ENCODE results near the gene TSPAN2. TPM values are rescaled to one million over a fixed set of nuclear protein-coding genes. Genes with fewer than 3 reads are reported as not detected.

Gene TSPAN2
- total and polyA plus RNA-seq, 7 experiments from 2014 or later: 0.30 to 12.0 (median 4.3) TPM; not detected in 1

DNA sequence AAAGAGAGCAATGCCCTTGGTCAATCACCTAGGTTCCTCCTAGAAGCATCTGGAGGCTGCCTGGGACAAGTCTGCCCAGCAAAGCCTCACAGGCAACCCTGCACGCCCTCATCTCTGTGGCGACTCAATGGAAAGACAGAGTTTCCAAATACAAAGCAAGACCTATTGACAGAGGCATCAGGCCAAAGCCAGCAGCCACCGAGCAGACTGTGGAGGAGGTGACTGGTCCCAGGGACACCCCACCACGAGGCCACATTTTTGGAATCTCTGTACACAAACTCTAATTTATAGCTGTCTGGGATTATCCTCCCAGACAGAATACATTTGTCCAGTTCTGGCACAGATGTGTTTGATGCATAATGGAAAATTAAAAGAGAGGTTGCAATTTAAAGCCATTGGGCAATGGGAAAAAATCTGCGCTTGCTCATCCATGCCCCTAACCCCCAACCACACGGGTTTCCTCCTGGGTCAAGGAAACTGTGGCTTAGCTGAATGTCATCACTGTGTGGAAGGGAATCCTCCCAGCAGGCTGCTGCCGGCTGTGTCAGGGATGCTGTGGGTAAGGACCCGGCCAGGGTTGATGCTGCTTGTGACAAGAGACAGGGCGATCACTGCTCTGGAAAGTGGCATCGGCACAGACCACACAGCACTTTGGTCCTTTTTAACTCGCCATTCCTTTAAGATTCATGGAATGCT lies 14.3 kb downstream of the TSPAN2 start:
- Histone ChIP-seq H3K4me3 (ENCODE audit: low read length) (no peak overlapping the region), H3K4me1 (ENCODE audit: control insufficient read depth in 2 of 2, insufficient read depth in 2 of 2, low read length in 2 of 2) (peaks cover 0 to 5% of the 10 kb centered on the region in 2 donors), H3K36me3 (ENCODE audit: control insufficient read depth in 2 of 3, insufficient read depth in 3 of 3, low read length in 3 of 3) (no peaks in the 10 kb centered on the region), H3K27ac (ENCODE audit: low read depth, low read length) (no peak overlapping the region), H3K9me3 (ENCODE audit: control insufficient read depth in 2 of 3, low read length in 3 of 3) (no peaks in the 10 kb centered on the region), H3K27me3 (ENCODE audit: control insufficient read depth in 2 of 2, insufficient read depth in 2 of 2, low read length in 2 of 2) (no peaks in the 10 kb centered on the region)
- Mint-ChIP-seq H3K27ac (peak overlapping the region in 1 of 9 donors; percentile 15), H3K36me3 (peaks cover 0 to 3% (median 0%) of the 10 kb centered on the region in 5 donors), H3K27me3 (peaks cover 0 to 21% (median 0%) of the 10 kb centered on the region in 5 donors), H3K9me3 (no peaks in the 10 kb centered on the region), H3K4me1 (peaks cover 22 to 39% (median 29%) of the 10 kb centered on the region in 7 donors), H3K4me3 (no peak overlapping the region)
- ATAC-seq (no peak), DNase-seq (no peak)
- intact Hi-C loops (cut with micrococcal nuclease): no loop called here
- ChIA-PET CTCF (no interaction called here), POLR2A (no interaction called here)

DNA sequence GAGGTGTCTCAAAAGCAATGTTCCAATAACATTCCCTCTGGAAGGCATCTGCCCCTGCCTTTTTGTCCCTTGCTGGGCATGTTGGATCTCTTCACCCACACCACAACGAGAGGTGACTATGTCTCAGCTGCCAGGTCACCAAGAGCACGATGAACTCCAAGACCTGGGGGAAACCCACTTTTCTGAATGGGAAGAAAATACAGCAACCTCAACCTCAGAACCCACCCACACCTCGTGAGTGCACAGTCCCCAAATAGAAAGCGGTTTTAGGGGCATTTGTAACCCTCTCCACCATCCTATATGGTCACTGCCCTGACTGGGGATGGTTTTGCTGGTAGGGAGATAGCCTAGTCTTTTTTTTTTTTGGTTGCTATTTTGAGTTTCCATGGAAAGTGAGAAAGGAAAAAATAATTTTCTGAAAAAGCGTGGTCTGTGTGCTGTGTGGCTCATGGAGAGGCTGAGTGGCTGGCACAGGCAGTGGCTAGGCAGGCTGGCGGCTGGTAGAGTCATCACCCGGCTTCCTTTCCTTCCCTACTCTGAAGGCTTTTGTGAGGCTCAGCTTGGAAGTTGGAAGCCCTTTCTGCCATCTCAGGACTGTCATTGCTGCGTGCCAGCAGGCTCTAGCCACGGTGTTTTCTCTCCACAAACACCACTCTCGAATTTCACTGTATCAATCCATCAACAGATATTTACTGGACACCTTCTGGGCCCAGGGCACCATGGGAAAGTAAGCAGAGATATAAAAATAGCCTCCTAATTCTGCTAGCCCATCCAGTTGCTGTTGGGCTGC lies 15.8 kb downstream of the TSPAN2 start:
- Mint-ChIP-seq H3K27ac (peak overlapping the region in 2 of 9 donors; percentile 8 to 72), H3K27me3 (peaks cover 0 to 18% (median 0%) of the 10 kb centered on the region in 5 donors), H3K9me3 (no peaks in the 10 kb centered on the region), H3K4me1 (peaks cover 26 to 54% (median 41%) of the 10 kb centered on the region in 7 donors), H3K36me3 (peaks cover 0 to 3% (median 0%) of the 10 kb centered on the region in 5 donors), H3K4me3 (no peak overlapping the region)
- DNase-seq: no peak
- Histone ChIP-seq H3K27ac (ENCODE audit: low read depth, low read length) (no peak overlapping the region), H3K9me3 (ENCODE audit: control insufficient read depth in 2 of 3, low read length in 3 of 3) (no peaks in the 10 kb centered on the region), H3K27me3 (ENCODE audit: control insufficient read depth in 2 of 2, insufficient read depth in 2 of 2, low read length in 2 of 2) (no peaks in the 10 kb centered on the region), H3K4me1 (ENCODE audit: control insufficient read depth in 2 of 2, insufficient read depth in 2 of 2, low read length in 2 of 2) (peaks cover 0 to 10% of the 10 kb centered on the region in 2 donors), H3K4me3 (ENCODE audit: low read length) (no peak overlapping the region), H3K36me3 (ENCODE audit: control insufficient read depth in 2 of 3, insufficient read depth in 3 of 3, low read length in 3 of 3) (no peaks in the 10 kb centered on the region)
- POLR2A ChIA-PET: interaction anchor here (0.5 kb wide), 1 partner anchor 8 kb away, joined by 3 read pairs; no protein-coding TSS in a partner anchor
- CTCF ChIA-PET: no interaction called here
- intact Hi-C loops (cut with micrococcal nuclease): no loop called here
- no peak for ATAC-seq

DNA sequence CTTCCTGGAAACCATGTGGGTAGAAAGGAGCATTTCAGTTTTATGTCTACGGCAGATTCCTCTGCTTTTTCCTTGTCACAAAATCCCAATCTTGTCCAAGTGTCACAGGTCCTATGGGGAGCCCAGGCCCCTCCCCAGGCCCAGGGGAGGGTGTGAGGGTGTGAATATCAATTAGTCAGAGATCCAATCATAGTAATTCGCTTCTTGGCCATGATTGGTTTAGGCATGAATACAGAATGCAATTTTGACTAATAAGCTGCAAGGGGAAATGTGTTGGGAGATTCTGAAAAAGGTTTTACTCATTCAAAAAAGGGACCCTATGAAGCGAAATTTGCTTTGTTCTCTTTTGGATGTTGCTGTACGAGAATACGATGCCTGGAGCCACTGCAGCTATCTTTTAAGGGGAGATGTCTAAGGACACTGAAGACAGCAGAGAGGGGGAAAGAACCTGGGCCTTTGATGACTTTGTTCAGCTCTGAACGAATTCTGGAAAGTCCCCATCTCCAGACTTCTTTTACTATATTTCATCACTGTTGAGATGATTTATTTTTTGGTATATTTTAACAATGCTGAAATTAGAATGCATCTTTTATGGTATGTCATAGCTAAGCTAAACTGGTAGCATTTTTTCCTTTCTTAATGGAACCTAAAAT lies 18.2 kb downstream of the TSPAN2 start:
- POLR2A ChIA-PET: interaction anchor here (1.0 kb wide), 1 partner anchor 39 kb away, joined by 3 read pairs; no protein-coding TSS in a partner anchor

DNA sequence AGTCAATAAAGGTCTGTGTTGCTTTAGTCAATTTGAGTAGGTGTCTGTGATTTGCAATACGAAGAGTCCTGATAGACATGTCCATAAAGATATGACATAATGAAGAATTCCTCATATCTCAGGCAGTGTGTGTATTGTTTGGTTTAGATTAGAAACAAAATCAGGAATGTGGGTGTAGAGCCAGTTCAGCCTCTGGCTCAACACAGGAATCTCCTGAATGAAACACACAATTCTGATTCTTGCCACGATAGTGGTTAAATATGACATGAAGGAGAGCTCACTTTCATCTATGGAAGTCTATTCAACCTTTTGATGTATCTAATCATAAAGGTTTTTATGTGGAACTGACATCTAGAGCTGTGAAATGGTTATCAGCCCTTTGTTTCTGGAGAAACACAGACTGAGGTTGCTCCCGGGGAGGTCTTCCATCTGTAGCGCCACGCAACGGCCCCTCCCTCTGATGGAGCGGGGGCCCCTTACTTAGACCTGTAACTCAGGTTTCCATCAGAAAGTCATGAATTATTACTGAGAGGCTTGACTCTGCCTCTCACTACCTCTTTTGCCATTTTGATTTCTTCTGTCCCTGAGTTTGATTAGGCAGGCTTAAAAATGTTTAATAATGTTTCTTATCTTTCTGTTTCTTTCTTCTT lies 19.5 kb downstream of the TSPAN2 start:
- Mint-ChIP-seq H3K4me3 (no peak overlapping the region), H3K27me3 (peaks cover 0 to 1% (median 0%) of the 10 kb centered on the region in 5 donors), H3K27ac (peak overlapping the region in 5 of 9 donors; percentile 3 to 44 (median 23)), H3K36me3 (peaks cover 0 to 3% (median 0%) of the 10 kb centered on the region in 5 donors), H3K4me1 (peaks cover 16 to 59% (median 46%) of the 10 kb centered on the region in 7 donors), H3K9me3 (peaks cover 0 to 2% (median 0%) of the 10 kb centered on the region in 11 donors)
- Histone ChIP-seq H3K27ac (ENCODE audit: low read depth, low read length) (no peak overlapping the region), H3K9me3 (ENCODE audit: control insufficient read depth in 2 of 3, low read length in 3 of 3) (no peaks in the 10 kb centered on the region), H3K4me3 (ENCODE audit: low read length) (no peak overlapping the region), H3K36me3 (ENCODE audit: control insufficient read depth in 2 of 3, insufficient read depth in 3 of 3, low read length in 3 of 3) (no peaks in the 10 kb centered on the region), H3K4me1 (ENCODE audit: control insufficient read depth in 2 of 2, insufficient read depth in 2 of 2, low read length in 2 of 2) (peaks cover under 1 to 13% of the 10 kb centered on the region in 2 donors), H3K27me3 (ENCODE audit: control insufficient read depth in 2 of 2, insufficient read depth in 2 of 2, low read length in 2 of 2) (no peaks in the 10 kb centered on the region)
- intact Hi-C loops (cut with micrococcal nuclease): no loop called here
- ATAC-seq: no peak
- no peak for DNase-seq
- ChIA-PET CTCF (no interaction called here), POLR2A (interaction anchor here (1.0 kb wide), 1 partner anchor 40 kb away, joined by 3 read pairs; no protein-coding TSS in a partner anchor)

More for the DNA sequence above, 18.2 kb downstream of the TSPAN2 start:
- DNase-seq (peak in 1 of 9 donors; percentile 45), ATAC-seq (peak; percentile 59)
- Mint-ChIP-seq H3K36me3 (peaks cover 0 to 3% (median 0%) of the 10 kb centered on the region in 5 donors), H3K9me3 (no peaks in the 10 kb centered on the region), H3K27me3 (peaks cover 0 to 11% (median 0%) of the 10 kb centered on the region in 5 donors), H3K4me3 (no peak overlapping the region), H3K27ac (peak overlapping the region in 3 of 9 donors; percentile 3 to 43 (median 3)), H3K4me1 (peaks cover 25 to 59% (median 41%) of the 10 kb centered on the region in 7 donors)
- Histone ChIP-seq H3K27ac (ENCODE audit: low read depth, low read length) (no peak overlapping the region), H3K4me3 (ENCODE audit: low read length) (no peak overlapping the region), H3K9me3 (ENCODE audit: control insufficient read depth in 2 of 3, low read length in 3 of 3) (no peaks in the 10 kb centered on the region), H3K36me3 (ENCODE audit: control insufficient read depth in 2 of 3, insufficient read depth in 3 of 3, low read length in 3 of 3) (no peaks in the 10 kb centered on the region), H3K4me1 (ENCODE audit: control insufficient read depth in 2 of 2, insufficient read depth in 2 of 2, low read length in 2 of 2) (peaks cover 0 to 10% of the 10 kb centered on the region in 2 donors), H3K27me3 (ENCODE audit: control insufficient read depth in 2 of 2, insufficient read depth in 2 of 2, low read length in 2 of 2) (no peaks in the 10 kb centered on the region)
- CTCF ChIA-PET: no interaction called here
- intact Hi-C loops (cut with micrococcal nuclease): no loop called here

DNA sequence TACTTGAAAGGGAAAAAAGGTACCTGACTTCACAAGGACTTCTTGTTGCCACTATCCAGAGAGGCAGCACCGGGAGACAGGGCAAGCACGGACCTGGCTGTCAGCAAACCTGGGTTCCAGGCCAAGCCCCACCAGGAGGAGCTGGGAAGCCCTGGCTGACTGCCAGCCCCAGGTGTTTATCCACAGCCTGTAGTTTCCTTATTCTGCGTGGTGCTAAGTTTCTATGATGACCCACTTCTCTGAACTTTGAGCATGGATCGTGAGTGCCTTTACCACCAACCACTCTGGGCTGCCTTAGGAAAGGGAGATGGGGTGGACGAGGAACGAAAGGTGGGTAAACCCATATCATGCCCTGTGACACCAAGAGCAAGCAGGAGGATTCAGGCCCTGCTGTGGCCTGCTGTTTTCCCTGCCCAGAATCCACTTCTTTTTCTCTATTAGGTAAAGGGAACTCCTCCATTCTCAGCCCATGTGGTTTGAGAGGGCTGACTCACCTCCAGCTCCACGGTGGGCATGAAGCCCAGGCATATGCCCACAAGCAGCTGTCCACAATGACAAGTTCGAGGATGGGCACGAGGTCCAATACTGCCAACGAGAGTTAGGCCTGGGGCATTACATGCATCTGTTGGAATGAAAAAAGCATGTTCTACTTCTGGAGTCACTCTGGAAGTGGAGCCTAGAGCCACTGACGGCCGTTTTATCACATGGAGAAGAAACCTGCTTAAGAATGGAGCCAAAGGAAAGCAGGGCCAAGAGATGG lies 20.3 kb downstream of the TSPAN2 start:
- Mint-ChIP-seq H3K4me1 (peaks cover 18 to 67% (median 54%) of the 10 kb centered on the region in 7 donors), H3K27ac (peak overlapping the region in 4 of 9 donors; percentile 18 to 69 (median 21)), H3K27me3 (no peaks in the 10 kb centered on the region), H3K9me3 (peaks cover 0 to 2% (median 0%) of the 10 kb centered on the region in 11 donors), H3K4me3 (no peak overlapping the region), H3K36me3 (peaks cover 0 to 3% (median 0%) of the 10 kb centered on the region in 5 donors)
- ATAC-seq: no peak
- H3K4me1 ChIP-seq (ENCODE audit: control insufficient read depth in 2 of 2, insufficient read depth in 2 of 2, low read length in 2 of 2): peaks cover 8 to 18% of the 10 kb centered on the region in 2 donors
- H3K4me3 ChIP-seq (ENCODE audit: low read length): no peak overlapping the region
- H3K27ac ChIP-seq (ENCODE audit: low read depth, low read length): no peak overlapping the region
- H3K36me3 ChIP-seq (ENCODE audit: control insufficient read depth in 2 of 3, insufficient read depth in 3 of 3, low read length in 3 of 3): no peaks in the 10 kb centered on the region
- no peaks in the 10 kb centered on the region for H3K27me3 ChIP-seq (ENCODE audit: control insufficient read depth in 2 of 2, insufficient read depth in 2 of 2, low read length in 2 of 2)
- DNase-seq: no peak
- intact Hi-C loops (cut with micrococcal nuclease): no loop called here
- POLR2A ChIA-PET: no interaction called here
- CTCF ChIA-PET: no interaction called here
- H3K9me3 ChIP-seq (ENCODE audit: control insufficient read depth in 2 of 3, low read length in 3 of 3): no peaks in the 10 kb centered on the region
